Nephron progenitor cell (in vitro differentiated cells): ENCODE data around the gene RFC5.

Experiments used
- DNase-seq: peaks from one replicate; pipeline ENCODE4 v3.0.0; 2021
- H3K27ac Mint-ChIP-seq: 2 replicates; pipeline ENCODE4 v1.8.0; 2021; ENCODE audit warnings: mild to moderate bottlenecking, moderate library complexity, mixed read lengths
- H3K27me3 Mint-ChIP-seq: 2 replicates; pipeline ENCODE4 v1.8.0; 2021; ENCODE audit warnings: mild to moderate bottlenecking, low read depth, mixed read lengths; ENCODE audit not compliant: poor library complexity
- H3K36me3 Mint-ChIP-seq: 2 replicates; pipeline ENCODE4 v1.8.0; 2021; ENCODE audit warnings: low read depth, mixed read lengths
- H3K4me1 Mint-ChIP-seq: 2 replicates; pipeline ENCODE4 v1.8.0; 2021; ENCODE audit warnings: mixed read lengths
- H3K4me3 Mint-ChIP-seq: 2 replicates; pipeline ENCODE4 v1.8.0; 2021; ENCODE audit warnings: mild to moderate bottlenecking, moderate library complexity, mixed read lengths
- H3K9me3 Mint-ChIP-seq: 2 replicates; pipeline ENCODE4 v1.8.0; 2021; ENCODE audit warnings: mild to moderate bottlenecking, moderate library complexity, mixed read lengths
- TF ChIP-seq, protein P1 (sequence below): fragments of 200-600 bp; sonication (generic); IDR thresholded peaks from 2 replicates; pipeline ENCODE4 v1.5.0; 2021; ENCODE audit warnings: antibody characterized with exemption

The RFC5 gene, protein sequence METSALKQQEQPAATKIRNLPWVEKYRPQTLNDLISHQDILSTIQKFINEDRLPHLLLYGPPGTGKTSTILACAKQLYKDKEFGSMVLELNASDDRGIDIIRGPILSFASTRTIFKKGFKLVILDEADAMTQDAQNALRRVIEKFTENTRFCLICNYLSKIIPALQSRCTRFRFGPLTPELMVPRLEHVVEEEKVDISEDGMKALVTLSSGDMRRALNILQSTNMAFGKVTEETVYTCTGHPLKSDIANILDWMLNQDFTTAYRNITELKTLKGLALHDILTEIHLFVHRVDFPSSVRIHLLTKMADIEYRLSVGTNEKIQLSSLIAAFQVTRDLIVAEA

DNA sequence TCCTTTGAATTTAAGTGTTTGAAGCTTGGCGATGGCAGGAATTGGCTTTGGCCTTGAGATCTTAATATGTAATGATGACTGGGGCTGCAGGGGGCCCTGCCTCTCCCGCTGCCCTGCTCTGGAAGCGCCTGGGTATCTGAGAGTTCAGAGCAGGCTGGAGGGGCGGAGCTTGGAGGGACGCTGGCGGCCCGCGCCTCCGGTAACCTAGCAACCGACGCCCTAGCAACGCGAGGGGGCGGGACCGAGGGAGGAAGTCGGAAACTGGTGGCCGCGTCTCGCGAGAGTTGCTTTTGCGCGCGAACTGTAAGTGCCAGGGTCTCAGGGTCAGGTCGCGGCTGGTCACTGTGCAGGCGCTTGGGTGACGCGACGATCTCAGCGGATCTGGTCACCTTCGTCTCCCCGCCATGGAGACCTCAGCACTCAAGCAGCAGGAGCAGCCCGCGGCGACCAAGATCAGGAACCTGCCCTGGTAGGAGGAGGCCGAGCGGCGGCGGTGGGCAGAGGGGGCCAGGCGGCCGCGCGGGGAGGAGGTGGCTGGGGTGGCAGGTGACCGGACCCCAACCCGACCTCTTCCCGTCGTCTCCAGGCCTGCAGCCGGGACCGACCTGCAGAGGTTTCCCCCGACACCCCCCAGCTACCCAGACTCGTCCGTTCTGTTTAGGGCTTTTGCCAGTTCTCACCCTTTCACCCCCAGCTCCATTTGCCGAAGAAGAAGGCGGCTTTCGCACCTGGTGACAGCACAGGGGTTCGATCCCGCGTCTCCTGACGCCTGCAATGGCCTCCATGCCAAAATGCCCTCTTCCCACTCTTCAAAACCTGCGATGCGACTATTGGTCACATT, at the start of gene RFC5:
Gene RFC5 (plus strand): TSS at position 280 of the 841 bp plus-strand sequence. CDS start 125 bp downstream, at position 405.
- Mint-ChIP-seq H3K36me3 (peaks cover 28% of the 10 kb centered on the region), H3K9me3 (no peaks in the 10 kb centered on the region), H3K4me3 (peak within 1 kb of the TSS; percentile 94), H3K27ac (peak within 1 kb of the TSS; percentile 6), H3K4me1 (peaks cover 60% of the 10 kb centered on the region), H3K27me3 (peaks cover 8% of the 10 kb centered on the region)
- peak; percentile 99 for DNase-seq
- TF ChIP-seq, protein P1, sequence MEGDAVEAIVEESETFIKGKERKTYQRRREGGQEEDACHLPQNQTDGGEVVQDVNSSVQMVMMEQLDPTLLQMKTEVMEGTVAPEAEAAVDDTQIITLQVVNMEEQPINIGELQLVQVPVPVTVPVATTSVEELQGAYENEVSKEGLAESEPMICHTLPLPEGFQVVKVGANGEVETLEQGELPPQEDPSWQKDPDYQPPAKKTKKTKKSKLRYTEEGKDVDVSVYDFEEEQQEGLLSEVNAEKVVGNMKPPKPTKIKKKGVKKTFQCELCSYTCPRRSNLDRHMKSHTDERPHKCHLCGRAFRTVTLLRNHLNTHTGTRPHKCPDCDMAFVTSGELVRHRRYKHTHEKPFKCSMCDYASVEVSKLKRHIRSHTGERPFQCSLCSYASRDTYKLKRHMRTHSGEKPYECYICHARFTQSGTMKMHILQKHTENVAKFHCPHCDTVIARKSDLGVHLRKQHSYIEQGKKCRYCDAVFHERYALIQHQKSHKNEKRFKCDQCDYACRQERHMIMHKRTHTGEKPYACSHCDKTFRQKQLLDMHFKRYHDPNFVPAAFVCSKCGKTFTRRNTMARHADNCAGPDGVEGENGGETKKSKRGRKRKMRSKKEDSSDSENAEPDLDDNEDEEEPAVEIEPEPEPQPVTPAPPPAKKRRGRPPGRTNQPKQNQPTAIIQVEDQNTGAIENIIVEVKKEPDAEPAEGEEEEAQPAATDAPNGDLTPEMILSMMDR = no peak

DNA sequence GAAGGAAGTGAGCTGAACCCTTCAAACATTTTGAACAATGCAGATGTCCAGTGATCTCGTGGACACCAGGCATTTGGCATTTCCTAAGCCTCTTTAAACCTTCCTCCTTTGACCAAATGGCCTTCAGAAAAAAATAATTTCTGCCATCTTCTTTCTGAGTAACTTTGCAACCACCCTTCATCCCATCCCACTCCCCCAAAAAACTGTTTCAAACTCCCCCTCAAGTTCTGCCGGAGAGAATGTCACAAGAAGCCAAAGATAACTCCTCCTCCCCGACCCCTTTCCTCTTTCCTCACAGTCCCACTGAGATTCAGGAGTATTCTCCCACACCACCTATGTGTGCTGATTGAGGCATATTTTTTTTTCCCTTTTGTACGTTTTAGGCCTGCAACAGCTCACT, 49.5 kb upstream of the RFC5 start:
- Mint-ChIP-seq H3K27ac (no peak overlapping the region), H3K4me1 (peaks cover 21% of the 10 kb centered on the region), H3K27me3 (peaks cover 93% of the 10 kb centered on the region), H3K9me3 (peaks cover 29% of the 10 kb centered on the region), H3K4me3 (peak overlapping the region; percentile 87), H3K36me3 (peaks cover 4% of the 10 kb centered on the region)
- TF ChIP-seq, protein P1 = no peak
- no peak for DNase-seq

DNA sequence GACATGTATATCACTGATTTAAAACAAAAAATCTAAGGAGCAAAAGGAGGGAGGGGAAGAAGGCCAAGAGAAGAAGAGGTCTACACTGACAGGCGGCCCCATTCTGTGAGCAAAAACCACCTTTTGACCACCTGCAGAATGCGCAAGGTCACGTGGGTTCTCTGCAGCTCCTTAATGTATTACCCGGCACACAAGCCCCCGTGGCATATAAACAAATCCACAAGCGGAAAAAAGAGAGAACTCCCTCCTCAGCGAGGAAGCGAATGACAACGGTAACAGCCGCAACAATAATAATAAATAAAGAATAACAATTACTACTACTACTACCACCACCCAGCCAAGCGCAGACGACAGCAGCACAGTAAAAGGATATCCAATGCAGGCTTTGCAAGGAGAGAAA, 49.0 kb upstream of the RFC5 start:
- peak overlapping the region; percentile 87 for H3K4me3 Mint-ChIP-seq
- H3K27ac Mint-ChIP-seq = no peak overlapping the region
- DNase-seq = no peak
- peaks cover 4% of the 10 kb centered on the region for H3K36me3 Mint-ChIP-seq
- peaks cover 31% of the 10 kb centered on the region for H3K9me3 Mint-ChIP-seq
- TF ChIP-seq, protein P1 = no peak
- peaks cover 21% of the 10 kb centered on the region for H3K4me1 Mint-ChIP-seq
- H3K27me3 Mint-ChIP-seq = peaks cover 95% of the 10 kb centered on the region

DNA sequence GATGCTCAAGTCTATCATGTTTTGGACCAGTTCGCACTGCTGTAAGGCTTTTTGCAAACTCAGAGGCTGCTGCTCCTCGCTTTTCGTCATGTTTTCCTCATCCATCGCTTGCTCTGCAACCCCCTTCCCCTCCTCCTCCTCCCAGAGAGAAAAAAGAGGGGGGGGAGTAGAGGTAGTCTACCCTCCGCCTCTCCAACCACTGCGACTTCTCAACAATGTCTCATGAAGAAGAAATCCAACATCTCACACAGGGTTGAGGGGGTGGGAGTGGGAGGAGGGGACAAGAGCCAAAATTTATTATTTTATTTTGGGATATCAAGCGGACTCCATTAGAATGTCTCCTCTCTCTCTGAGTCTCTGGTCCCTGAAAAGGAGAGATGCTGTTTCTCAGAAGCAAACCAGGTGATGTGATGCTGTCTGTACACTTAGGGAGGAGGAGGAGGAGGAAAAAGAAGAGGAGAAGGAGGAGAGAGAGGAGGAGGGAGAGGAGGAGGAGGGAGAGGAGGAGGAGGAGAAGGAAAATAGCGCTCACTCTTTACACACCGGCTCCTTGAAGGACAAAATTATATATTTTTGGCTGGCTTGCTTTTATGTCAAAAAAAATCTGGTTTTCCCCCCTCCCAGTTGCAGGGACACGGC, 48.2 kb upstream of the RFC5 start:
- no peak for DNase-seq
- Mint-ChIP-seq H3K9me3 (peaks cover 35% of the 10 kb centered on the region), H3K36me3 (peaks cover 4% of the 10 kb centered on the region), H3K27me3 (peaks cover 97% of the 10 kb centered on the region), H3K4me3 (peak overlapping the region; percentile 87), H3K4me1 (peaks cover 21% of the 10 kb centered on the region), H3K27ac (peak overlapping the region; percentile 3)
- TF ChIP-seq, protein P1 = no peak

DNA sequence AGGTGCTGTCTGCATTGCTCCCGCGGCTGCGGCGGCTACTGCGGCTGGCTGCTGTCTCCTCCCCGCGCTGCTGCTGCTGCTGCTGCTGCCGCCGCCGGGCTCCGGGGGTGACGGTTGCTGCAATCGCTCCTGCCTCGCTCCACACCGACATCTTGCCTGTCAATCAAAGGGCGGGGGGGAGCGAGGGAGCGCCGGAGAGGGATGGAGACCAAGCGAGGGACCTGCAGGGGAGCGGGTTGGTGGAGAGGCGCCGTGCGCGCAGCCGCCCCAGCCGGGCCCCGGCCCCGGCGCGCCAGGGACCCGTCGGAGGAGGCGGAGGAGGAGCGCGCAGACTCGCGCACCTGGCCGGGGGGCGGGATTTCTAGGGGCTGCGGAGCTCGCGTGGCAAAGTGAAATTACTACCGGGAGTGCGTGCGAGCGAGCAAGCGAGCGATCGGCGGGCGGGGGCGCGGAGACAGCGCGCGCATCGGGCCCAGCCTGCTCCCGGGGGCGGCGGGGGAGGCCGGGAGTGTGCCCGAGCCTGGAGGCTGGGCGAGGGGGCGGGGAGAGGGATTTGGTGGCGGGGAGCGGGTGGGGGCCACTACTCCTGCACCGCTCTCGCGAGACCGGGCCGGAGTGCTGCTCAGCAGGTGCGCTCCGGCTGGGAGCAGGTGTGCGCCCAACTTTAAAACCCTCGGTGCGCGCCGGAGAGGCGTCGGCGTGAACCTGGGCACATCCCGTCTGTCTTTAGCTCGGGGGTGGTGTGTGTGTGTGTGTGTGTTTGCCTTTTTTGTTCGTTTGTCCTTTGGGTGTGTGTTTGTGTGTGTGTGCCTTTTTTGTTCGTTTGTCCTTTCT, 47.5 kb upstream of the RFC5 start, which contains the start of gene KSR2:
Gene KSR2 (minus strand): TSS at position 165 of the 834 bp plus-strand sequence. CDS start 735 bp downstream, outside the sequence.
- Mint-ChIP-seq H3K27me3 (peaks cover 93% of the 10 kb centered on the region), H3K4me1 (peaks cover 21% of the 10 kb centered on the region), H3K4me3 (peak within 1 kb of the TSS; percentile 87), H3K36me3 (peaks cover 4% of the 10 kb centered on the region), H3K27ac (peak within 1 kb of the TSS; percentile 3), H3K9me3 (peaks cover 37% of the 10 kb centered on the region)
- TF ChIP-seq, protein P1 = no peak
- peak; percentile 80 for DNase-seq
